Inflammatory macrophage treated with lipopolysaccharide for 1 hour (primary cell): Measurements from ENCODE around the gene DYNLT2.
"Not testable (repeated sequence)": the region's sequence is repeated elsewhere in the genome, so short reads cannot be mapped to it uniquely, and the experiment has no call there.

ENCODE experiments used
- DNase-seq, 2 donors: peaks; one replicate each; pipeline ENCODE4 v3.0.0-alpha.2; 2020 to 2022

Gene DYNLT2

DNA sequence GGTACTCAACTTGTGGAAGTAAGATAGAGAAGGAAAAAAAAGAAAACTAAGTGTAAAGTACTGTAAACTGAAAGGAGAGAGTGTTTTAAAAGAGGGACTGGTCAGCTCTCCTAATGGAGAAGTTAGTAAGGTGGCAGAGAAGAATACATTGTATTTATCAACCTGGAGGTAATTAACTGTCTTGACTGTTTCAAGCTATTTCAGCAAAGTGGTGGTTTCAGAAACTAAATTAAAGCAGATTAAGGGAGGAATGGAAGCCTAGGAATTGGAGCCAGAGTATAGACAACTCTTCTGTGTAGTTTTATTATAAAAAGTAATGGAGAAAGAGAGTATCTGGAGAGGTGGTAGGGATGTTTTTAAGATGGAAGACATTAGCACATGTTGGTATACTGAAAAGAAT lies 24.4 kb downstream of the DYNLT2 start:
- DNase-seq, result no peak

- DNase-seq, result no peak
Observed at GRCh38 chr6:169726049-169726400, 25.3 kb downstream of the DYNLT2 start.

DNA sequence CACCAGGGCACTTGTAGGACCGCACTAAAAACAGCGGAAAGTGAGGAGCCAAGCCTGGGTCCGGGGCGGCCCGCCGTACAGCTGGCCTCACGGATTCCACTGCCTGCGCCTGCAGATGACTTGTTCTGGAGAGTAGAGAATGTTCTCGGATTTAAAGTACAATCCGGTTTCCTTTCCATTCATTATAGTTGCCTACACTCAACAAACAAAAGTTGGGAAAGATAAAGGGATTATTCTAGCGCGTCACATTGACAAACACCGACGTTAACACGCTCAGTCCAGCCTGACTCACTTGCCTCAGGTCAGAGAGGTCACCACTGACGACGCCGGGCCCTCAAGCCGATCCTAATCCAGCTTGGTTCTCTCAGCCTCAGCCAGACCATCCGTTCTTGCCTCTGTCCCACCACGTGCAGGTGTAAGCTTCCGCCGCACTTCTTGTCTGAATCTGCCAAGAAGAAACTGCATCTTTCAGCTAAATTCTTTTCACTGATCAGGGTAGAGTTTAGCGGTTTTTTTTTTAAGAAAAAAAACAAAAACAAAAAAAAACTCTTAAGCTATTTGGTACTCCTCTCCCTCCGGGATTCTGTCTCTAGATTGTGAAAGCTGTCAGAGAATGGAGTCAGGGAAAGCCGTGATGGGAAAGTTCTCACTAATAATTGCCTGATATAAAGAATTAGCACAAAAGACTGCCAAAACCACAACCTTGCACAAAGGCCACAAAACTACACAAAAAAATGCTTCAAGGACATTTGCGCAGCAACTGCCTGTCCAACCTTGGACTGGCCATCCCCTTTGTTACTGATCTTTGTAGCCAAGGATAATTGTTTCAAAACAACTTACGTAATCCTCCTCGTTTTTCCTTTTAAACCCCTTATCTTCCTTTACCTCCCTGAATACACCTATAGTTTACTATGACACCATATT lies 26.0 kb downstream of the DYNLT2 start:
- peak; percentile 28 to 40 for DNase-seq

DNA sequence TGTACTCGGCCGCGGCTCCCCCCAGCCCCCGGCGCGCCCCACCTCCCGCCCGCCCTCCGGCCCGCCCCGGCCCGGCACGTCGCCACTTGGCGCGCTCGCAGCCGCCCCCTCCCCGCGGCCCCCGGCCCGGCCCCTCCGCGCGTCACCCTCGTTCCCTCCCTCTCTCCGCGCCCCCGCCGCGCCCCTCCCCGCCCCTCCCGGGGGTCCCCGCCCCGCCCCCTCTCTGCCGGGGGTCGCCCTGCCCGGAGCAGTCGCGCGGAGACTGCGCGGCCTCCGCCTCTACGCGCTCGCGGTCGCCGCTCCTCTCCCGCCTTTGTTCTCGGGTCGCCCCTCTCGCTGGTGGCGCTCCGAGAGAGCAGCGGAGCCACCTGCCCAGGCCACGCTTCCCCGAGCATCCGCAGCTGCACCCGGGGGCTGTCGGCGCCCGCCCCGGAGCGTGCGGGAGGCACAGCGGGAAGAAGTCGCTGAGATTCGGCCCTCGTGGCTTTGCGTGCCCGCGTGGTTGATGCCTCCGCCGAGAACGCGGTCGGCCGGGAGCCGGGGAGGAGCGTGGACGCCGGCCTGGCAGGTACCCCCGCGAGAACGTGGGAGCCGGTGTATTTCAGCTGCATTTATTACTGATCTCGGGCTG lies 26.8 kb downstream of the DYNLT2 start, which contains the start of gene PHF10:
Gene PHF10 (minus strand): TSS at position 7 of the 631 bp plus-strand sequence. CDS start 569 bp downstream, outside the sequence.
- DNase-seq, result no peak

GRCh38 chr6:169723991-169724493 lies 27.3 kb downstream of the DYNLT2 start:
- DNase-seq, result peak in 1 of 2 donors; percentile 20

- peak; percentile 28 to 47 for DNase-seq
Observed at GRCh38 chr6:169723200-169723909, 28.0 kb downstream of the DYNLT2 start.

- peak; percentile 37 to 49 for DNase-seq
Observed at GRCh38 chr6:169722362-169723199, 28.8 kb downstream of the DYNLT2 start.

DNA sequence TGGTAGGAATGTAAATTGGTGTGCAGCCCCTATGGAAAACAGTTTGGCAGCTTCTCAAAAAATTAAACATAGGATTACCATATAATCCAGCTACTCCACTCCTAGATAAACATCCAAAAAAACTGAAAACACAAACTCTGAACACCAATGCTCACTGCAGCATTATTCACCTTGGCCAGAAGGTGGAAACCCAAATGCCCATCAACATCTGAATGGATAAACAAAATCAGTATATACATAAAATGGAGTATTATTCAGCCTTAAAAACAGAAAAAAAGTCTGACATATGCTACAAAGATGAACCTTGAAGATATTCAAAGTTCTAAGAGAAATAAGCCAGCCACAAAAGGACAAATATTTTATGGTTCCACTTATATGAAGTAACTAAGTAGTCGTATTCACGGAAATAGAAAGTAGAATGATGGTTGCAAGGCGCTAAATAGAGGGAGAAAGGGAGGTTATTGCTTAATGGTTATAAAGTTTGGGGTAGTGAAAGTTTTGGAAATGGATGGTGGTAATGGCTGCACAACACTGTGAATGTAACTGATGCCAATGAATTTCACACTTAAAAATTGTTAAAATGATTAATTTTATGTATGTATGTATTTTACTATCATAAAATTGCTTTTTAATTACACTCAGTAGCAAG lies 31.0 kb downstream of the DYNLT2 start:
- no peak for DNase-seq

GRCh38 chr6:169719117-169719516 lies 32.3 kb downstream of the DYNLT2 start:
- no peak for DNase-seq

DNA sequence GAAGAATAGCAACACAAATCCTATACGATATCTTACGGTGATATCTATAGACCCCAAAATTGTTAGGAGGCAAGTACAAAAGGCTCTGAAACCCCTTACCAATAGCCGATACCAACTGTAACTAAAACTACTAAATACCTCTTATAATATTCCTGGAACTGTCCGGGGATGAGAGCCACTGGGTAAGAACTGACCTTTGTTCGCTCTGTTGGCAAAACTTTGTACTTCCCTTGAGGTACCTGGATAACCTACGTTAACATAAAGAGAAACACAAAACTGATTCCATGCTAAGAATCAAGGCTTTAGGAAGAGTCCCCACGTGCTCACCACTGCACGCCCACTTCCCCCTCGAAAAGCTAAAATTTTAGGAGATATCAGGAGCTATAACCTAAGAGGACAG lies 36.8 kb downstream of the DYNLT2 start:
- no peak for DNase-seq

DNA sequence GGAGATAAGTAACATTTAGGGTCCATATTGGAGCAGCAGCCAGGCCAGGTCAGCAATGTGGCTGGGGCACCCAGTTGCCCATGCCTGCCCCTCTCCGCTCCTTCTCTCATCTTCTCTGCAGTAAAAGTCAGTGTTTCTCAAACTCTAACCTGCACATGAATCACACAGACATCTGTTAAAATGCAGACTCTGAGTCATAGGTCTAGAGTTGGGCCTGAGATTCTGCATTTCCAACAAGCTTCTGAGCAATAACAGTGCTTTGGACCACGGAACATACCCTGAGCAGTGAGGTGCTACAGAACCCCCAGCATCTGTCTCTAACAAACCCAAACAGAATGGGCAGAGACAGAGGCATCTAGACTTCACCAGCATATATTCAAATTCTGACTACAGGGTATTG lies 37.2 kb downstream of the DYNLT2 start:
- DNase-seq, result no peak

GRCh38 chr6:169710009-169710408 lies 41.4 kb downstream of the DYNLT2 start:
- DNase-seq, result no peak

GRCh38 chr6:169709293-169709692 lies 42.1 kb downstream of the DYNLT2 start:
- DNase-seq, result no peak

- DNase-seq, result no peak
Observed at GRCh38 chr6:169707772-169708171, 43.6 kb downstream of the DYNLT2 start.

DNA sequence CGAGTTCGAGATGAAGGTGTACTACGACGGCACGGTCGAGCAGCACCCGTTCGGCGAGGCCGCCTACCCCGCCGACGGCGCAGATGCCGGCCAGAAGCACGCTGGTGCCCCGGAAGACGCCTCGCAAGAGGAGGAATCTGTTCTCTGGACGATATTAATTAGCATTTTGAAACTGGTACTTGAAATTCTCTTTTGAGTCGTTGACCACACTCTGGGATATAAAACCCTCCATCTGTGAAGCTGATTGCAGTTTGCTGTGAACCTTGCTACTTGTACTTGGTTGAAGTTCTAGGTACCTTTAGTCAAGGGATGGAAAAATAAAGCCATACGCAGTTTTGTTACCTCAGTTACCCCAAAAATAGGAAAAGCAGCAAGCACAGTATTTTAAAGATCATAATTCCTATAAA lies 48.5 kb downstream of the DYNLT2 start:
- DNase-seq, result no peak

- peak; percentile 99 for DNase-seq
Observed at GRCh38 chr6:169701954-169702839, 49.2 kb downstream of the DYNLT2 start, which contains the start of the genes C6orf120 and WDR27. Gene C6orf120, plus strand, starts transcription at chr6:169702126. Its CDS starts 334 bp downstream, at chr6:169702460. Gene WDR27, minus strand, starts transcription at chr6:169702029. Its CDS starts 13,024 bp downstream, at chr6:169689005.

GRCh38 chr6:169701311-169701953 lies 49.9 kb downstream of the DYNLT2 start:
- peak in 1 of 2 donors; percentile 20 for DNase-seq

- DNase-seq, result peak; percentile 21 to 35
Observed at GRCh38 chr6:169700296-169700695, 51.1 kb downstream of the DYNLT2 start.

GRCh38 chr6:169697115-169697514 lies 54.3 kb downstream of the DYNLT2 start:
- DNase-seq, result not testable (repeated sequence)

GRCh38 chr6:169695131-169695530 lies 56.2 kb downstream of the DYNLT2 start:
- no peak for DNase-seq
